ELR (cell line): ENCODE results near the gene ELMO3.

Experiments
- DNase-seq: peaks from one replicate; pipeline ENCODE4 v3.0.0-alpha.2; 2015; ENCODE audit warnings: low read depth

ELMO3 gene

GRCh38 chr16:67223992-67224391, 25.1 kb downstream of the ELMO3 start:
- no peak for DNase-seq

GRCh38 chr16:67226295-67226803, 27.4 kb downstream of the ELMO3 start:
- no peak for DNase-seq

GRCh38 chr16:67226804-67227566, 28.1 kb downstream of the ELMO3 start, which contains the start of gene TMEM208:
TSS of gene TMEM208 (plus strand) at chr16:67227130. CDS start at chr16:67227219, 89 bp downstream.
- DNase-seq, result peak; percentile 100

- DNase-seq, result no peak
Measured at GRCh38 chr16:67227567-67227921, 28.6 kb downstream of the ELMO3 start.

- no peak for DNase-seq
Measured at GRCh38 chr16:67228034-67228785, 29.3 kb downstream of the ELMO3 start.

GRCh38 chr16:67228905-67229304, 30.0 kb downstream of the ELMO3 start:
- DNase-seq, result no peak

- no peak for DNase-seq
Measured at GRCh38 chr16:67229906-67230808, 31.2 kb downstream of the ELMO3 start.

- DNase-seq, result no peak
Measured at GRCh38 chr16:67230809-67231660, 32.1 kb downstream of the ELMO3 start.

GRCh38 chr16:67233596-67233995, 34.7 kb downstream of the ELMO3 start:
- no peak for DNase-seq

GRCh38 chr16:67234180-67234597, 35.3 kb downstream of the ELMO3 start:
- no peak for DNase-seq

- DNase-seq, result no peak
Measured at GRCh38 chr16:67235816-67236562, 37.1 kb downstream of the ELMO3 start.

GRCh38 chr16:67236563-67237395, 37.8 kb downstream of the ELMO3 start:
- DNase-seq, result peak; percentile 81

GRCh38 chr16:67237396-67238277, 38.7 kb downstream of the ELMO3 start:
- DNase-seq, result no peak

GRCh38 chr16:67238278-67238575, 39.3 kb downstream of the ELMO3 start:
- no peak for DNase-seq

GRCh38 chr16:67238806-67239470, 40.0 kb downstream of the ELMO3 start:
- no peak for DNase-seq

- peak; percentile 45 for DNase-seq
Measured at GRCh38 chr16:67240506-67240905, 41.6 kb downstream of the ELMO3 start.

GRCh38 chr16:67241008-67241900, 42.3 kb downstream of the ELMO3 start:
- peak; percentile 93 for DNase-seq
